ENCODE measurements around the gene RAB3C.

The RAB3C gene

DNA sequence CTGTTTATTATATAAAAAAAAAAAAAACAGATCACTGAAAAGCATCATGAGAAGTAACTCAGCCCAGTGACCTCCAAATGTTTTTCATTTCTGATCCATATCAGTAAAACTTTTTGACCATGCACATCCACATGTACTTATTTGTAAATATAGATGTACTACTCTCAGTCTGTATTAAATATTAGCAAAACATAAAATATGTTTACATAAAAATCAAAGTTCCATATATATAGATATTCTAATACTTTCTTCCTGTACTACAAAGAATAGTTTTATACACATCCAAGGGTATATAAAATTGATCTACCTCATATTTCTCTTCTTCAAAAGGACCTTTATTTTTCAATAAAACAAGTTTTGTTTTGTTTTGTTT, 309.1 kb downstream of the RAB3C start:
- Mint-ChIP-seq H3K4me1 (ENCODE audit: low read depth) (peaks cover 7% of the 10 kb centered on the region), H3K4me3 (no peak overlapping the region), H3K27me3 (peaks cover 9% of the 10 kb centered on the region), H3K9me3 (no peaks in the 10 kb centered on the region), H3K36me3 (ENCODE audit: low read depth) (no peaks in the 10 kb centered on the region), H3K27ac (no peak overlapping the region)
- intact Hi-C loops (cut with micrococcal nuclease): loop anchor here (1.0 to 10.0 kb wide), 3 partner anchors 115 to 490 kb away; no protein-coding TSS in a partner anchor

DNA sequence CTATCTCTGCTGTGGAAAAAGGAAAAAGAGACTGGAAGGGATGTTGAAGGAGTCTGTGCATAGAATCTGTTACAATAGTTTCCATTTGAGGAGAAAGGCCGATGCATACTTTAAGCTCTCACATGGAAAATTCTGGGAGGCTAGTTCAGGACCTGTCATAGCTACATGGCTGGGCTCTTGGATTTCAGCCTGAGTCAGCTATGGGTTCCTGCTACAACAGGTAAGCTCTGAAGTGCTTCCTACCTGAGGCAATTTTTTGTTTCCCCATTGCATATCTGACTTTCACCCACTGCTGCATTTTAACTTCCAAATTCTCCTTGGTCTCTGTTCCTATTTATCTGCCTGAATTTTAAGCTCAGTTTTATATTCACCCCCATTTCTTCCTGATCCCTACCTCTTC, 310.7 kb downstream of the RAB3C start:
- H3K36me3 Mint-ChIP-seq (ENCODE audit: low read depth): no peaks in the 10 kb centered on the region
- peaks cover 4% of the 10 kb centered on the region for H3K27me3 Mint-ChIP-seq
- H3K4me1 Mint-ChIP-seq (ENCODE audit: low read depth): peaks cover 5% of the 10 kb centered on the region
- intact Hi-C loops (cut with micrococcal nuclease): loop anchor here (5.0 to 10.0 kb wide), 2 partner anchors 281 to 489 kb away; no protein-coding TSS in a partner anchor
- no peak overlapping the region for H3K4me3 Mint-ChIP-seq
- H3K9me3 Mint-ChIP-seq: no peaks in the 10 kb centered on the region
- H3K27ac Mint-ChIP-seq: no peak overlapping the region

DNA sequence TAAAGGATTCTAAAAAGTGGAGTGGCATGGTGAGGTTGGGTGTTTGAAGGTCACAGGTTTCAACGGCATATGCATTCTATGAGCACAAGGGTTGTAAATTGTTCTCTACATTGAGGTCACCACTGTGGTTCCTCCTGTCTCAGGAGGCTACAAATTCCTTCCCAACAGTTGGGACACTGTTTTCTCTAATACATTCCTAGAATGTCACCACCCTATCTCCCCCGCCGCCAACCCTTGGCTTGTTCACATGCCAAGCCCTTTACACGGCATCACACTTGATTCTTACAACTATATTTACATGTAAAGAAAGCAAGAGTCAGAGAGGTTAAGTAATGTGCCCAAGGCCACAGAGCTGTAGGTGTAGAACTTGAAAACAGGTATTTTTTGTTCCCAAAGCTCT, 315.1 kb downstream of the RAB3C start:
- no peaks in the 10 kb centered on the region for H3K36me3 Mint-ChIP-seq (ENCODE audit: low read depth)
- H3K27me3 Mint-ChIP-seq: no peaks in the 10 kb centered on the region
- no peak overlapping the region for H3K4me3 Mint-ChIP-seq
- H3K4me1 Mint-ChIP-seq (ENCODE audit: low read depth): no peaks in the 10 kb centered on the region
- intact Hi-C loops (cut with micrococcal nuclease): loop anchor here (10.0 kb wide), 1 partner anchor 277 kb away; no protein-coding TSS in a partner anchor
- no peak overlapping the region for H3K27ac Mint-ChIP-seq
- H3K9me3 Mint-ChIP-seq: no peaks in the 10 kb centered on the region

DNA sequence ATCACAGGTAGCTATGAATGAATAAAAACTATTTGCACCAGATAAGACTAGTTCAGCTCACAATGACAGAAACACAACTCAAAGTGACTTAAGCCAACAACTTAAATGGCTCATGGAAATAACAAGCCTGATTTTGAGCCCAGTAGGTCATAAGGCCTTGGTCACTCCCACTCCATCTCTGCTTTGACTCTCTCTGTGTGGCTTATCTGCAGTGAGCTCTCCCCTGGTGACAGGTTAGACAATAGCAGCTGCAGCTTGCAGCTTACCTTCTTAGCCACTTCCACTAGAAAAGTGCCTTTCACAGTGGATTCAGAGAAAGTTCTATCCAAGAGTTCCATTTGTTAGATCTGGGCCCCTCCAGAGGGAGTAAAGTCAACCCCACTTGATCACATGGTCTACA, 315.7 kb downstream of the RAB3C start:
- no peaks in the 10 kb centered on the region for H3K36me3 Mint-ChIP-seq (ENCODE audit: low read depth)
- no peaks in the 10 kb centered on the region for H3K27me3 Mint-ChIP-seq
- intact Hi-C loops (cut with micrococcal nuclease): loop anchor here (10.0 kb wide), 1 partner anchor 276 kb away; no protein-coding TSS in a partner anchor

DNA sequence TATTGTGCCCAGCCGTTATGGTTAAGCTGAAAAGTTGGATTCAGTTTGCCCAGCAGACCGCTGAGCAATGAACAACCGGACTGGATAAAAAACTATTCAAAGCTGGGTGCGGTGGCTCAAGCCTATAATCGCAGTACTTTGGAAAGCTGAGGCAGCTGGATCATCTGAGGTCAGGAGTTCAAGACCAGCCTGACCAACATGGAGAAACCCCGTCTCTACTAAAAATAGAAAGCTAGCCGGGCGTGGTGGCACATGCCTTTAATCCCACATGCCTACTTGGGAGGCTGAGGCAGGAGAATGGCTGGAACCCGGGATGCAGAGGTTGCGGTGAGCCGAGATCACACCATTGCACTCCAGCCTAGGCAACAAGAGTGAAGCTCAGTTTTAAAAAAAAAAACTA, 318.4 kb downstream of the RAB3C start:
- intact Hi-C loops (cut with micrococcal nuclease): no loop called here
- H3K4me3 Mint-ChIP-seq: no peak overlapping the region
- no peaks in the 10 kb centered on the region for H3K4me1 Mint-ChIP-seq (ENCODE audit: low read depth)
- no peaks in the 10 kb centered on the region for H3K9me3 Mint-ChIP-seq
- no peak overlapping the region for H3K27ac Mint-ChIP-seq
- no peaks in the 10 kb centered on the region for H3K36me3 Mint-ChIP-seq (ENCODE audit: low read depth)
- no peaks in the 10 kb centered on the region for H3K27me3 Mint-ChIP-seq

More for the DNA sequence above, 315.7 kb downstream of the RAB3C start:
- no peaks in the 10 kb centered on the region for H3K9me3 Mint-ChIP-seq
- no peak overlapping the region for H3K27ac Mint-ChIP-seq
- H3K4me1 Mint-ChIP-seq (ENCODE audit: low read depth): no peaks in the 10 kb centered on the region
- H3K4me3 Mint-ChIP-seq: no peak overlapping the region

DNA sequence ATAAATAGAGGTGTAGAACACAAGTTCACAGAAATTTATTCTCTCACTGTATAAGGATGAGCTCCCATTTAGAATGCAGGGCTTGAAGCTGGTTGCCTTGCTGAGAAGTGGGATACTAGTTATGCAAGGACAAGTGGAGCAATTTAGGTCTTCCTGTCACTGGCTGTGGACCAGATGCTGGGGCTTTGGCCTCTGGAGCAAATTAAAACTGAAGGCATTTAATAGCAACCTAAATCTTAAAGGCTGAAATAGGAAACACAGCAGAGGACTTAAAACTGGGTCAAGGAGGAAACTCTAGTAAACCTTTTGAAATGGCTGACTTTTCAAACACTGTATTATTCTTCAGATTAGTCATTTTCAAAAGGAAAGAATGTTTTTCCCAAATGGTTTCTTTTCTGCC, 319.4 kb downstream of the RAB3C start:
- no peaks in the 10 kb centered on the region for H3K9me3 Mint-ChIP-seq
- H3K4me3 Mint-ChIP-seq: no peak overlapping the region
- H3K36me3 Mint-ChIP-seq (ENCODE audit: low read depth): no peaks in the 10 kb centered on the region
- H3K27me3 Mint-ChIP-seq: no peaks in the 10 kb centered on the region
- H3K27ac Mint-ChIP-seq: no peak overlapping the region
- no peaks in the 10 kb centered on the region for H3K4me1 Mint-ChIP-seq (ENCODE audit: low read depth)
- intact Hi-C loops (cut with micrococcal nuclease): no loop called here

DNA sequence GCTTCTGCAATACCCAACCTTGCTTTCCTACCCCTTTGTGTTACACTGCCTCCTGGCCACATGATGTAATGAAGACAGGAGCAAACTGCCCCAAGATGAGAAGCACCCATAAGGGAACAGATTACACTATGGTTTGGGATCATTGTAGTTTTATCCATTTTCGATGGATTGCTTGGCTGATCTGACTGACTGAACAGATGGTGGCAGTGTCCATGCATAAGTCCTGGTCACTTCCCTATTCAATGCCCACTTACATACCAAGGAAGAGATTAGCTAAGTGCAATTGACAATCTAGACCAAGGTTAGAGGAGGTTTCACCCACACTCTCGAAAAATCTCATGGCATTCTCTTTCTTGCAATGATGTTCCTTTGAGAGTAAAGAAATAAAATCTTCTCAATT, 319.9 kb downstream of the RAB3C start:
- Mint-ChIP-seq H3K9me3 (no peaks in the 10 kb centered on the region), H3K4me3 (no peak overlapping the region), H3K27me3 (no peaks in the 10 kb centered on the region), H3K36me3 (ENCODE audit: low read depth) (no peaks in the 10 kb centered on the region), H3K27ac (no peak overlapping the region), H3K4me1 (ENCODE audit: low read depth) (no peaks in the 10 kb centered on the region)
- intact Hi-C loops (cut with micrococcal nuclease): no loop called here

DNA sequence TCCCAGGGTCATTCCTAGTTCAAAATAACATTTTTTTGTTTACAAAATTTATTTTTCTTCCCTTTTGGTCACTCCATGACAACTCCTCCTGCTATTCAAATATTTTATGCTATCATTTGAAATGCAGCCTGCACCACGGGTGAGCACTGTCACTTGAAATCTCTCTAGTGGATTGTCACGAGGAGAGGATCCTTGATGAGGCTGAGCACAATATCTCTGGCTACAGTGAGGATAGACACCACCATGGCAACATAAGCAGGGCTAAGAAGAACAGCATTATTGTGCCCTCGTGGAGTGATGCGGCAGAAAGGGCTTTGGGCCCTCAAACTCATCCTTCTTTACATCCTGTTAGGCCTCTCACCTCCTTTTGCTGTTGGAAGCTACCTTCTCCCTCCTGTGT, 321.9 kb downstream of the RAB3C start:
- Mint-ChIP-seq H3K4me3 (no peak overlapping the region), H3K4me1 (ENCODE audit: low read depth) (no peaks in the 10 kb centered on the region), H3K27ac (no peak overlapping the region), H3K9me3 (no peaks in the 10 kb centered on the region), H3K36me3 (ENCODE audit: low read depth) (no peaks in the 10 kb centered on the region), H3K27me3 (no peaks in the 10 kb centered on the region)
- intact Hi-C loops (cut with micrococcal nuclease): no loop called here

DNA sequence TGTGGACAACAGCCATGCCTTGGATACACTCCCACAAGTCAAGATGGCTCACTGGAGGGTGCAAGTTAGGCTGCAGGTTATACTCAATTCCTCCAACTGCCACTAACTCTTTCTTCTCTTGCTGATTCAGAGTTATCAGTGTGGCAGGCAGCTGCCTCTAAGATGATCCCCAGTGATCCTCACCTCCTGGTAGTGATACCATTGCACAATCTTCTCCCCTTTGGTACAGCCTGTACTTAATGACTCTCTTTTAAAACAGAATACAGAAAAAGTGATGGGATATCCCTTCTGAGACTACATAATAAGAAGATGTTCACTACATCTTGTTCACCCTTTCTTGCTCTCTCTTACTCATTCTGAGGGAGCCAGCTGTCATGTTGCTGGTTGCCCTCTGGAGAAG, 323.1 kb downstream of the RAB3C start:
- intact Hi-C loops (cut with micrococcal nuclease): no loop called here
- no peak overlapping the region for H3K4me3 Mint-ChIP-seq
- no peaks in the 10 kb centered on the region for H3K4me1 Mint-ChIP-seq (ENCODE audit: low read depth)
- H3K27me3 Mint-ChIP-seq: no peaks in the 10 kb centered on the region
- H3K27ac Mint-ChIP-seq: no peak overlapping the region
- H3K36me3 Mint-ChIP-seq (ENCODE audit: low read depth): no peaks in the 10 kb centered on the region
- H3K9me3 Mint-ChIP-seq: no peaks in the 10 kb centered on the region

Measured in dendritic cell treated with granulocyte-macrophage colony-stimulating factor and Interleukin-4, amounts not matched to agents 40 ng/mL and 50 ng/mL, for 4 days (primary cell).